Peyer's patch (tissue), 4 donors: ENCODE data around the gene NOD1. TPM values are rescaled to one million over a fixed set of nuclear protein-coding genes. Genes with fewer than 3 reads are reported as not detected.
A peak's percentile ranks its signal among the peaks of the same experiment; 100 is the strongest.

ENCODE experiments used
- DNase-seq, 3 donors: peaks; one replicate each; pipeline ENCODE4 v3.0.0-alpha.2; 2017 to 2019
- H3K27ac ChIP-seq, 4 donors: fragments of 200-600 bp; sonication (generic); one replicate each; pipeline ENCODE4 v1.5.1; 2016 to 2019
- H3K27me3 ChIP-seq, 2 donors: fragments of 200-600 bp; sonication (generic); one replicate each; pipeline ENCODE4 v1.5.1; 2019
- H3K36me3 ChIP-seq, 3 donors: fragments of 200-600 bp; sonication (generic); one replicate each; pipeline ENCODE4 v1.5.1; 2016 to 2019
- H3K4me1 ChIP-seq, 4 donors: fragments of 200-600 bp; sonication (generic); one replicate each; pipeline ENCODE4 v1.5.1; 2016 to 2019
- H3K4me3 ChIP-seq, 4 donors: fragments of 200-600 bp; sonication (generic); 1 replicate in 3 of 4; 2 replicates in 1 of 4; pipeline ENCODE4 v1.5.1; 2016 to 2019; ENCODE audit warnings: mild to moderate bottlenecking in 1 of 4
- H3K9me3 ChIP-seq, 4 donors: fragments of 200-600 bp; sonication (generic); one replicate each; pipeline ENCODE4 v1.5.1; 2016 to 2019; ENCODE audit warnings: mild to moderate bottlenecking in 1 of 4
- POLR2A ChIP-seq, 2 donors: fragments of 450-650 bp; IDR thresholded peaks; one replicate each; pipeline ENCODE4 v1.5.1; 2017; ENCODE audit warnings: antibody characterized with exemption in 2 of 2, mild to moderate bottlenecking in 2 of 2, moderate library complexity in 2 of 2
- total RNA-seq, 4 donors: library from RNA; depleted of rRNA; stranded (reverse); fragments of >200 nt; gene quantifications; one replicate each; pipeline ENCODE4 v1.1.0, GENCODE V29; 2016
- TF ChIP-seq, protein P1 (sequence below), 6 experiments: fragments of 450-650 bp in 4 of 6; fragments of 200-600 bp in 2 of 6; sonication (generic) in 1 of 6; IDR thresholded peaks; one replicate each; pipeline ENCODE4 v1.5.1; 2017 to 2019; ENCODE audit warnings: antibody characterized with exemption in 6 of 6, mild to moderate bottlenecking in 3 of 6, moderate library complexity in 1 of 6

The NOD1 gene
- total RNA-seq, 4 donors from 2014 or later, result 4.0 to 29.7 (median 21.0) TPM

DNA sequence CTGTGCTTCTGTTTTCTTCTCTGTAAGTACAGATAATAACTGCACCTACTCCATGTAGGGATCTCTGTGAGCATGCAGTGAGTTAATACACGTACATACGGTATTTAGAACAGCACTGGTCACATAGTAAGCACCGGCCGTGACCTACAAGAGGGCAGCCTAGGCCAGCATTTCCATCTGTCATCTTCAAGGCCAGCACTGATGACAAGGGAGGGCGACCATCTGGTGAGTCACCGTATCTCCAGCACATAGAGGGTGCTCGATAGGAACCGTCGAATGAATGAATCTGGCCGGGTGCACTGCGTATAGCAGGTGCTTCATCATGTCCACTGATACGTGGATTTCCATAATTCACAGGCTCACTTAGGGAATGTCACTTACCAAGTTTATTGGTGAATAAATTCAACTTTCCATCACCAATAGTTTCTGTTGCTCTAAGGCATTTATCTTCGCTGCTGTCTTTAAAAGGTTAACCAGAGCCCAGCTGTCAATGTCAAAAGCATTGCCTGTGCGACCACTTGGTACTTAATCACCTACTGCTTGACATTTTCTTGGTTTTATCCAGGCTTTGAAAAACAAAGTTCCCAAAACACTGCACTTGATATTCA lies 8.3 kb downstream of the NOD1 start:
- TF ChIP-seq POLR2A (IDR thresholded peaks at IDR 0.05), result no peak
- TF ChIP-seq, protein P1, sequence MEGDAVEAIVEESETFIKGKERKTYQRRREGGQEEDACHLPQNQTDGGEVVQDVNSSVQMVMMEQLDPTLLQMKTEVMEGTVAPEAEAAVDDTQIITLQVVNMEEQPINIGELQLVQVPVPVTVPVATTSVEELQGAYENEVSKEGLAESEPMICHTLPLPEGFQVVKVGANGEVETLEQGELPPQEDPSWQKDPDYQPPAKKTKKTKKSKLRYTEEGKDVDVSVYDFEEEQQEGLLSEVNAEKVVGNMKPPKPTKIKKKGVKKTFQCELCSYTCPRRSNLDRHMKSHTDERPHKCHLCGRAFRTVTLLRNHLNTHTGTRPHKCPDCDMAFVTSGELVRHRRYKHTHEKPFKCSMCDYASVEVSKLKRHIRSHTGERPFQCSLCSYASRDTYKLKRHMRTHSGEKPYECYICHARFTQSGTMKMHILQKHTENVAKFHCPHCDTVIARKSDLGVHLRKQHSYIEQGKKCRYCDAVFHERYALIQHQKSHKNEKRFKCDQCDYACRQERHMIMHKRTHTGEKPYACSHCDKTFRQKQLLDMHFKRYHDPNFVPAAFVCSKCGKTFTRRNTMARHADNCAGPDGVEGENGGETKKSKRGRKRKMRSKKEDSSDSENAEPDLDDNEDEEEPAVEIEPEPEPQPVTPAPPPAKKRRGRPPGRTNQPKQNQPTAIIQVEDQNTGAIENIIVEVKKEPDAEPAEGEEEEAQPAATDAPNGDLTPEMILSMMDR (IDR thresholded peaks at IDR 0.05), result no peak
- no peaks in the 10 kb centered on the region for H3K36me3 ChIP-seq
- no peak overlapping the region for H3K4me3 ChIP-seq
- peaks cover 0 to 45% (median under 1%) of the 10 kb centered on the region in 4 donors for H3K4me1 ChIP-seq
- H3K27ac ChIP-seq, result peak overlapping the region; percentile 35 to 75 (median 50)
- H3K9me3 ChIP-seq, result no peaks in the 10 kb centered on the region
- no peak for DNase-seq
- H3K27me3 ChIP-seq, result no peaks in the 10 kb centered on the region

- no peak overlapping the region for H3K4me3 ChIP-seq
Observed at GRCh38 chr7:30469303-30469702, 9.3 kb downstream of the NOD1 start.

DNA sequence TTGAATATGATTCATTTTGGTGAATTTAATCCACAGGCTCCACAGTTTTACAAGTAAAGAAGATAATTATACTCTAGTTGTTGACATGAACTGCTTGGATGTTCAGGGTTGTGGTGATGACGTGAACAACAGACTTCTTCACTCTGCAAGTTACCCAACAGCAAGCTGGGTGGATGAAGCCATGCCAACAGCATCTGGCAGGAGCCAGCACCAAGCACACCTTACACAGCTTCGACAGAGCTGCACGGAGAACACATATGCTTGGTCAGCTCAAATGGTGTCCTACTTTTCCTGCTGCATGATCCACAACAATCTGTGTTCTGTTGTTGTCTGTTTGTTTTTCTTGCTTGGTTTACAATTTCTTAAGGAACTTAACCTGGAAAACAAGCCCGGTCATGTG lies 9.8 kb downstream of the NOD1 start:
- no peaks in the 10 kb centered on the region for H3K9me3 ChIP-seq
- no peaks in the 10 kb centered on the region for H3K36me3 ChIP-seq
- H3K27ac ChIP-seq, result peak overlapping the region in 3 of 4 donors; percentile 35 to 75 (median 61)
- no peak for DNase-seq
- TF ChIP-seq, protein P1 (IDR thresholded peaks at IDR 0.05), result no peak
- TF ChIP-seq POLR2A (IDR thresholded peaks at IDR 0.05), result no peak
- no peaks in the 10 kb centered on the region for H3K27me3 ChIP-seq
- H3K4me1 ChIP-seq, result peaks cover 0 to 55% (median 7%) of the 10 kb centered on the region in 4 donors
- H3K4me3 ChIP-seq, result no peak overlapping the region

More at GRCh38 chr7:30469303-30469702, 9.3 kb downstream of the NOD1 start:
- Histone ChIP-seq H3K36me3 (no peaks in the 10 kb centered on the region), H3K27ac (peak overlapping the region; percentile 35 to 75 (median 57)), H3K27me3 (no peaks in the 10 kb centered on the region), H3K4me1 (peaks cover 0 to 50% (median 2%) of the 10 kb centered on the region in 4 donors), H3K9me3 (no peaks in the 10 kb centered on the region)
- TF ChIP-seq, protein P1 (IDR thresholded peaks at IDR 0.05), result peak in 4 of 6 experiments; percentile 13 to 41 (median 27)
- TF ChIP-seq POLR2A (IDR thresholded peaks at IDR 0.05), result no peak
- peak in 1 of 3 donors; percentile 70 for DNase-seq

DNA sequence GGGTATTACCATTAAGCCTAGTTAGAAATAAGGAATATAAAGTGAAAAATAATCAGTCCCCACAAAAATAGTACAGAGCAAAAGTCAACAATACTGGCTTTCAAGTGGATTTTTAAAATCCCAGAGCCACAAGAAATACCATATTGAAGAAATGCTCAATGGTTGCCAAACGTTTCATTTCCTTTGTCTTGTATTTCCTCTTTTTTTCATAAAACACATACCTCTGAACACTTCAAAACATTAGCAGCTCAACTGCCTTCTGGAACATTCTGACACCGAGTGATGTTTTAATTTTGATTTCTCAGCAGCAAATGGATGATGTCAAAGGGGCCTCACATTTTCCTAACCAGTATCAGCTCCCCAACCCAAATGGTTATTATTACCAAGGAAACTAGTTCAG lies 10.5 kb downstream of the NOD1 start:
- H3K4me1 ChIP-seq, result peaks cover 0 to 49% (median 9%) of the 10 kb centered on the region in 4 donors
- H3K27ac ChIP-seq, result peak overlapping the region in 1 of 4 donors; percentile 61
- H3K4me3 ChIP-seq, result no peak overlapping the region
- H3K9me3 ChIP-seq, result no peaks in the 10 kb centered on the region
- TF ChIP-seq, protein P1 (IDR thresholded peaks at IDR 0.05), result no peak
- no peak for TF ChIP-seq POLR2A (IDR thresholded peaks at IDR 0.05)
- no peaks in the 10 kb centered on the region for H3K27me3 ChIP-seq
- H3K36me3 ChIP-seq, result no peaks in the 10 kb centered on the region
- DNase-seq, result no peak

DNA sequence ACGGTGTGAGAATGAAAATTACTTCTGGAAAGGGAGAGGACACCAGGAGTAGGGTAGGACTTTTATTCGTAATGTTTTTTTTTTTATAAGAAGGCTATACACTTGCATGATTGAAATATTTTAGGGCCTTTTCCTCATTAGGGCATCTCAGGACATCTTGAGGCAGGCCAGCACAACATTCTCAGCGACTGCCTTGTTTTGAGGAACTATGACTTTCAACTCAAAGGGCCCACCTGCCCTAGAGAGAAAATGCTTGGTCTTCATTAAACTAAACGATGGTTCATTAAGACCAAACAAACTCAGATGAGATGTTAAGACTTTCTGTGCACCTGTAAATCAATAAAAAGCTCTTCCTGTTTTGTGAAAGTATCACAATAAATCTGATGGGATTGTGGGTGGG lies 11.3 kb downstream of the NOD1 start:
- no peaks in the 10 kb centered on the region for H3K9me3 ChIP-seq
- no peaks in the 10 kb centered on the region for H3K27me3 ChIP-seq
- H3K36me3 ChIP-seq, result no peaks in the 10 kb centered on the region
- no peak overlapping the region for H3K27ac ChIP-seq
- TF ChIP-seq POLR2A (IDR thresholded peaks at IDR 0.05), result no peak
- TF ChIP-seq, protein P1 (IDR thresholded peaks at IDR 0.05), result no peak
- H3K4me3 ChIP-seq, result no peak overlapping the region
- DNase-seq, result no peak
- peaks cover 0 to 48% (median 9%) of the 10 kb centered on the region in 4 donors for H3K4me1 ChIP-seq
